Endothelial cell of umbilical vein (primary cell): Measurements from ENCODE around the gene NSD2. TPM values are rescaled to one million over a fixed set of nuclear protein-coding genes. Genes with fewer than 3 reads are reported as not detected.

Source experiments
- BruUV-seq: library from RNA; stranded (reverse); fragments of 400-500 nt; replicated peaks from 2 replicates; lab custom pipeline; 2021; lab: Mats Ljungman, UMichigan
- CTCF ChIA-PET: fragments of 300-600, 350-600 bp; sonication (Branson Sonifier 250); formaldehyde crosslinking; loops from one replicate; lab custom pipeline; 2021; ENCODE audit warnings: antibody characterized with exemption, inconsistent platforms; lab: Charles Lee
- POLR2A ChIA-PET: fragments of 300-600, 350-600 bp; sonication (Branson Sonifier 250); formaldehyde crosslinking; loops from one replicate; lab custom pipeline; 2021; ENCODE audit warnings: antibody characterized with exemption, inconsistent platforms; lab: Charles Lee
- DNase-seq: peaks from one replicate; pipeline ENCODE4 v3.0.0-alpha.2; 2011; ENCODE audit warnings: low read depth, low spot score
- FAIRE-seq: peaks from 2 replicates; lab custom pipeline; 2011; peaks lifted over from hg19 to GRCh38; lab: Jason Lieb, UNC
- H2AFZ ChIP-seq: 2 replicates; pipeline ENCODE4 v1.6.0; 2012; ENCODE audit warnings: low read depth, low read length, control low read depth, inconsistent platforms
- H3K27ac ChIP-seq: 2 replicates; pipeline ENCODE4 v1.5.1; 2011; ENCODE audit warnings: low read depth, mild to moderate bottlenecking, control low read depth, low read length, moderate library complexity; ENCODE audit not compliant: insufficient read depth
- H3K27me3 ChIP-seq, 2 experiments: 2 replicates each; pipeline versions ENCODE4 v1.6.0 to v1.6.1; 2011; ENCODE audit warnings: low read length in 2 of 2, mixed read lengths in 1 of 2; ENCODE audit not compliant: control insufficient read depth in 2 of 2, insufficient read depth in 2 of 2
- H3K36me3 ChIP-seq, 2 experiments: 2 replicates in 1 of 2; 3 replicates in 1 of 2; pipeline ENCODE4 v1.5.1; 2011; ENCODE audit warnings: low read length in 2 of 2, mild to moderate bottlenecking in 1 of 2, moderate library complexity in 1 of 2; ENCODE audit not compliant: control insufficient read depth in 2 of 2, insufficient read depth in 2 of 2; ENCODE audit errors: extremely low read depth in 1 of 2
- H3K4me1 ChIP-seq: 3 replicates; pipeline ENCODE4 v1.5.1; 2011; ENCODE audit warnings: mild to moderate bottlenecking, low read length; ENCODE audit not compliant: control insufficient read depth, insufficient read depth; ENCODE audit errors: extremely low read depth
- H3K4me2 ChIP-seq: 2 replicates; pipeline ENCODE4 v1.6.1; 2011; ENCODE audit warnings: low read length, control low read depth, mixed read lengths; ENCODE audit not compliant: insufficient read depth
- H3K4me3 ChIP-seq, 3 experiments: fragments of 200-600 bp in 1 of 3; sonication (generic), shearing (Covaris generic) in 1 of 3; replicated peaks in 1 of 3; 2 replicates each; pipeline ENCODE4 v1.5.1; 2011 to 2016; ENCODE audit warnings: control low read depth in 3 of 3, low read length in 3 of 3, mild to moderate bottlenecking in 2 of 3, inconsistent platforms in 1 of 3, low read depth in 1 of 3, moderate library complexity in 1 of 3; ENCODE audit not compliant: insufficient read depth in 1 of 3
- H3K79me2 ChIP-seq: 2 replicates; pipeline ENCODE4 v1.6.0; 2012; ENCODE audit warnings: low read length, inconsistent platforms; ENCODE audit not compliant: control insufficient read depth, insufficient read depth
- H3K9ac ChIP-seq: replicated peaks from 2 replicates; pipeline ENCODE3; 2011; ENCODE audit warnings: low read length, control low read depth; ENCODE audit not compliant: insufficient read depth; ENCODE audit errors: extremely low read depth
- H3K9me1 ChIP-seq: replicated peaks from 3 replicates; pipeline ENCODE4 v1.6.0; 2011; ENCODE audit warnings: mild to moderate bottlenecking, low read length; ENCODE audit not compliant: control insufficient read depth, insufficient read depth; ENCODE audit errors: extremely low read depth
- H3K9me3 ChIP-seq: replicated peaks from 2 replicates; pipeline ENCODE4 v1.5.1; 2012; ENCODE audit warnings: low read length, inconsistent platforms; ENCODE audit not compliant: control insufficient read depth, insufficient read depth
- H4K20me1 ChIP-seq: replicated peaks from 2 replicates; pipeline ENCODE3; 2011; ENCODE audit warnings: mild to moderate bottlenecking, low read length; ENCODE audit not compliant: control insufficient read depth, insufficient read depth; ENCODE audit errors: extremely low read depth
- CTCF ChIP-seq, 2 donors: IDR thresholded peaks; 1 replicate in 1 of 2; 2 replicates in 1 of 2; pipeline ENCODE4 v1.5.1; 2011; ENCODE audit warnings: low read length in 2 of 2, mild to moderate bottlenecking in 2 of 2, moderate library complexity in 2 of 2, control low read depth in 1 of 2, inconsistent platforms in 1 of 2, low read depth in 1 of 2; ENCODE audit not compliant: insufficient read depth in 1 of 2; ENCODE audit errors: extremely low read depth in 1 of 2
- EZH2 ChIP-seq: IDR thresholded peaks from 2 replicates; pipeline ENCODE4 v1.6.1; 2012; ENCODE audit warnings: borderline replicate concordance, low read depth, mild to moderate bottlenecking, moderate library complexity, low read length, inconsistent platforms; ENCODE audit not compliant: severe bottlenecking
- FOS ChIP-seq: IDR thresholded peaks from 2 replicates; pipeline ENCODE4 v1.6.1; 2011; ENCODE audit warnings: mild to moderate bottlenecking, low read length, moderate library complexity, borderline replicate concordance; ENCODE audit not compliant: insufficient read depth
- GATA2 ChIP-seq: IDR thresholded peaks from 2 replicates; pipeline ENCODE4 v1.7.0; 2011; ENCODE audit warnings: low read depth, mild to moderate bottlenecking, moderate library complexity, mixed read lengths, low read length; ENCODE audit not compliant: insufficient read length, insufficient read depth
- JUN ChIP-seq: IDR thresholded peaks from 2 replicates; pipeline ENCODE4 v1.6.1; 2011; ENCODE audit warnings: borderline replicate concordance, low read depth; ENCODE audit not compliant: insufficient read length, insufficient read depth
- MAX ChIP-seq: IDR thresholded peaks from 2 replicates; pipeline ENCODE4 v1.6.1; 2011; ENCODE audit not compliant: insufficient read depth, insufficient read length
- MYC ChIP-seq: IDR thresholded peaks from one replicate; pipeline ENCODE4 v1.6.1; 2011; ENCODE audit warnings: mild to moderate bottlenecking, low read depth, low read length
- POLR2A ChIP-seq: IDR thresholded peaks from 2 replicates; pipeline ENCODE4 v1.6.1; 2012; ENCODE audit warnings: low read depth, mild to moderate bottlenecking, control low read depth, low read length
- POLR2AphosphoS5 ChIP-seq: IDR thresholded peaks from 2 replicates; pipeline ENCODE4 v1.6.1; 2012; ENCODE audit warnings: low read depth, mild to moderate bottlenecking, control low read depth, low read length, moderate library complexity; ENCODE audit not compliant: insufficient read depth
- dilution Hi-C: fragments of 300-500 bp; cut with MboI; formaldehyde crosslinking; loops from one replicate; pipeline ENCODE4 v1.15.0; 2019; ENCODE audit warnings: low sequenced_read_pairs; ENCODE audit not compliant: extremely low pct_ligation_motif_present
- intact Hi-C: fragments of 100-400 bp; cut with micrococcal nuclease; formaldehyde crosslinking; loops from one replicate; pipeline ENCODE4 v1.10.0; 2022
- polyA plus RNA-seq, 4 experiments: library from polyadenylated mRNA; depleted of rRNA in 3 of 4; stranded (reverse) in 3 of 4; unstranded in 1 of 4; fragments of >200 nt; gene quantifications; 2 replicates each; pipeline versions ENCODE4 v1.2.1 to v1.2.3, GENCODE V29; 2011 to 2012; ENCODE audit warnings: missing spikeins in 1 of 4
- total RNA-seq: library from RNA; stranded (reverse); gene quantifications from 2 replicates; pipeline ENCODE4 v1.2.3, GENCODE V29; 2021

The NSD2 gene
- total and polyA plus RNA-seq, 2 donors (not counting 3 experiments of a cell fraction or from before 2014, with no cell fraction given) = 31.3 to 171 TPM

GRCh38 chr4:1982124-1983052 is 111.2 kb downstream of the NSD2 start:
- Histone ChIP-seq H3K9me3 (no peaks in the 10 kb centered on the region), H3K79me2 (no peaks in the 10 kb centered on the region), H3K27ac (no peak overlapping the region), H3K4me2 (no peak overlapping the region), H3K9me1 (no peaks in the 10 kb centered on the region), H4K20me1 (no peaks in the 10 kb centered on the region), H3K4me3 (no peak overlapping the region), H3K9ac (no peak overlapping the region), H3K4me1 (no peaks in the 10 kb centered on the region), H3K36me3 (peaks cover 18 to 55% of the 10 kb centered on the region in 2 experiments), H3K27me3 (no peaks in the 10 kb centered on the region), H2AFZ (no peak overlapping the region)
- CTCF ChIA-PET = no interaction called here
- dilution Hi-C loops = no loop called here
- TF ChIP-seq MYC (no peak), MAX (no peak), JUN (no peak), GATA2 (no peak), EZH2 (no peak), POLR2A (no peak), POLR2AphosphoS5 (no peak), FOS (no peak), CTCF (IDR thresholded peaks at IDR 0.05; ENCODE audit: extremely low read depth in 1 of 2, insufficient read depth in 1 of 2, low read depth in 1 of 2, low read length in 2 of 2) (no peak)
- DNase-seq (no peak), FAIRE-seq (peak; percentile 40)
- BruUV-seq = no TSS peak
- POLR2A ChIA-PET = no interaction called here
- intact Hi-C loops = no loop called here
